Measurements from ENCODE around the gene KCNE1.

The KCNE1 gene

GRCh38 chr21:34543017-34543416, 31.0 kb upstream of the KCNE1 start:
- Histone ChIP-seq H3K79me2 (ENCODE audit: insufficient read depth, low read length) (no peaks in the 10 kb centered on the region), H2AFZ (ENCODE audit: low read length) (no peak overlapping the region), H3F3A (ENCODE audit: low read depth) (no peaks in the 10 kb centered on the region), H3K4me2 (ENCODE audit: low read depth, low read length, poor library complexity, severe bottlenecking) (no peak overlapping the region), H3K9me2 (replicated peaks; ENCODE audit: low read depth, low read length) (no peaks in the 10 kb centered on the region), H4K20me1 (ENCODE audit: insufficient read depth, low read length, poor library complexity, severe bottlenecking) (no peaks in the 10 kb centered on the region), H3K9ac (ENCODE audit: low read depth, low read length, poor library complexity, severe bottlenecking) (no peak overlapping the region), H3K4me3 (ENCODE audit: low read length, poor library complexity, severe bottlenecking) (no peak overlapping the region), H3K36me3 (ENCODE audit: insufficient read depth, low read length) (no peaks in the 10 kb centered on the region), H3K27me3 (ENCODE audit: insufficient read depth, low read length, poor library complexity, severe bottlenecking) (no peaks in the 10 kb centered on the region), H3K4me1 (ENCODE audit: insufficient read depth, low read length, poor library complexity, severe bottlenecking) (peaks cover 12% of the 10 kb centered on the region), H3K9me3 (ENCODE audit: insufficient read depth, low read depth, low read length) (no peaks in the 10 kb centered on the region)
- TF ChIP-seq, protein P1, sequence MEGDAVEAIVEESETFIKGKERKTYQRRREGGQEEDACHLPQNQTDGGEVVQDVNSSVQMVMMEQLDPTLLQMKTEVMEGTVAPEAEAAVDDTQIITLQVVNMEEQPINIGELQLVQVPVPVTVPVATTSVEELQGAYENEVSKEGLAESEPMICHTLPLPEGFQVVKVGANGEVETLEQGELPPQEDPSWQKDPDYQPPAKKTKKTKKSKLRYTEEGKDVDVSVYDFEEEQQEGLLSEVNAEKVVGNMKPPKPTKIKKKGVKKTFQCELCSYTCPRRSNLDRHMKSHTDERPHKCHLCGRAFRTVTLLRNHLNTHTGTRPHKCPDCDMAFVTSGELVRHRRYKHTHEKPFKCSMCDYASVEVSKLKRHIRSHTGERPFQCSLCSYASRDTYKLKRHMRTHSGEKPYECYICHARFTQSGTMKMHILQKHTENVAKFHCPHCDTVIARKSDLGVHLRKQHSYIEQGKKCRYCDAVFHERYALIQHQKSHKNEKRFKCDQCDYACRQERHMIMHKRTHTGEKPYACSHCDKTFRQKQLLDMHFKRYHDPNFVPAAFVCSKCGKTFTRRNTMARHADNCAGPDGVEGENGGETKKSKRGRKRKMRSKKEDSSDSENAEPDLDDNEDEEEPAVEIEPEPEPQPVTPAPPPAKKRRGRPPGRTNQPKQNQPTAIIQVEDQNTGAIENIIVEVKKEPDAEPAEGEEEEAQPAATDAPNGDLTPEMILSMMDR (conservative IDR thresholded peaks at IDR 0.05; ENCODE audit: low read length): no peak
- no peak for TF ChIP-seq EZH2phosphoT487 (IDR thresholded peaks at IDR 0.05; ENCODE audit: borderline replicate concordance)

- Histone ChIP-seq H3K9me2 (replicated peaks; ENCODE audit: low read depth, low read length) (no peaks in the 10 kb centered on the region), H4K20me1 (ENCODE audit: insufficient read depth, low read length, poor library complexity, severe bottlenecking) (no peaks in the 10 kb centered on the region), H3F3A (ENCODE audit: low read depth) (no peaks in the 10 kb centered on the region), H3K9ac (ENCODE audit: low read depth, low read length, poor library complexity, severe bottlenecking) (no peak overlapping the region), H2AFZ (ENCODE audit: low read length) (no peak overlapping the region), H3K4me2 (ENCODE audit: low read depth, low read length, poor library complexity, severe bottlenecking) (no peak overlapping the region), H3K9me3 (ENCODE audit: insufficient read depth, low read depth, low read length) (no peaks in the 10 kb centered on the region), H3K4me3 (ENCODE audit: low read length, poor library complexity, severe bottlenecking) (no peak overlapping the region), H3K4me1 (ENCODE audit: insufficient read depth, low read length, poor library complexity, severe bottlenecking) (peaks cover 3% of the 10 kb centered on the region), H3K36me3 (ENCODE audit: insufficient read depth, low read length) (no peaks in the 10 kb centered on the region), H3K27me3 (ENCODE audit: insufficient read depth, low read length, poor library complexity, severe bottlenecking) (no peaks in the 10 kb centered on the region), H3K79me2 (ENCODE audit: insufficient read depth, low read length) (no peaks in the 10 kb centered on the region)
- TF ChIP-seq, protein P1 (conservative IDR thresholded peaks at IDR 0.05; ENCODE audit: low read length): no peak
- no peak for TF ChIP-seq EZH2phosphoT487 (IDR thresholded peaks at IDR 0.05; ENCODE audit: borderline replicate concordance)
Measured at GRCh38 chr21:34540206-34540605, 28.2 kb upstream of the KCNE1 start.

- Histone ChIP-seq H3K4me2 (ENCODE audit: low read depth, low read length, poor library complexity, severe bottlenecking) (no peak overlapping the region), H3K9me2 (replicated peaks; ENCODE audit: low read depth, low read length) (no peaks in the 10 kb centered on the region), H3F3A (ENCODE audit: low read depth) (no peaks in the 10 kb centered on the region), H3K9me3 (ENCODE audit: insufficient read depth, low read depth, low read length) (no peaks in the 10 kb centered on the region), H4K20me1 (ENCODE audit: insufficient read depth, low read length, poor library complexity, severe bottlenecking) (no peaks in the 10 kb centered on the region), H3K9ac (ENCODE audit: low read depth, low read length, poor library complexity, severe bottlenecking) (no peak overlapping the region), H3K27me3 (ENCODE audit: insufficient read depth, low read length, poor library complexity, severe bottlenecking) (no peaks in the 10 kb centered on the region), H3K4me3 (ENCODE audit: low read length, poor library complexity, severe bottlenecking) (no peak overlapping the region), H3K4me1 (ENCODE audit: insufficient read depth, low read length, poor library complexity, severe bottlenecking) (no peaks in the 10 kb centered on the region), H3K79me2 (ENCODE audit: insufficient read depth, low read length) (no peaks in the 10 kb centered on the region), H2AFZ (ENCODE audit: low read length) (no peak overlapping the region), H3K36me3 (ENCODE audit: insufficient read depth, low read length) (no peaks in the 10 kb centered on the region)
- TF ChIP-seq, protein P1 (conservative IDR thresholded peaks at IDR 0.05; ENCODE audit: low read length): no peak
- TF ChIP-seq EZH2phosphoT487 (IDR thresholded peaks at IDR 0.05; ENCODE audit: borderline replicate concordance): no peak
Measured at GRCh38 chr21:34537838-34538237, 25.8 kb upstream of the KCNE1 start.
